Measurements from ENCODE around the gene DMD.

DMD gene

GRCh38 chrX:32397562-32398216, 813.7 kb downstream of the DMD start:
- no peak for DNase-seq (ENCODE audit: extremely low spot score)
- TF ChIP-seq CTCF (IDR thresholded peaks at IDR 0.05; ENCODE audit: control extremely low read depth, extremely low read depth, low read depth, missing control alignments): no peak
- CTCF ChIA-PET: no interaction called here
- POLR2A ChIA-PET: no interaction called here

GRCh38 chrX:32395878-32396277, 815.5 kb downstream of the DMD start:
- no peak for DNase-seq (ENCODE audit: extremely low spot score)
- ChIA-PET POLR2A (no interaction called here), CTCF (interaction anchor here (0.9 kb wide), 1 partner anchor 12 kb away, joined by 3 read pairs; no protein-coding TSS in a partner anchor)
- no peak for TF ChIP-seq CTCF (IDR thresholded peaks at IDR 0.05; ENCODE audit: control extremely low read depth, extremely low read depth, low read depth, missing control alignments)

- no peak for TF ChIP-seq CTCF (IDR thresholded peaks at IDR 0.05; ENCODE audit: control extremely low read depth, extremely low read depth, low read depth, missing control alignments)
- CTCF ChIA-PET: no interaction called here
- POLR2A ChIA-PET: no interaction called here
- no peak for DNase-seq (ENCODE audit: extremely low spot score)
Measured at GRCh38 chrX:32392655-32393054, 818.7 kb downstream of the DMD start.

DNA sequence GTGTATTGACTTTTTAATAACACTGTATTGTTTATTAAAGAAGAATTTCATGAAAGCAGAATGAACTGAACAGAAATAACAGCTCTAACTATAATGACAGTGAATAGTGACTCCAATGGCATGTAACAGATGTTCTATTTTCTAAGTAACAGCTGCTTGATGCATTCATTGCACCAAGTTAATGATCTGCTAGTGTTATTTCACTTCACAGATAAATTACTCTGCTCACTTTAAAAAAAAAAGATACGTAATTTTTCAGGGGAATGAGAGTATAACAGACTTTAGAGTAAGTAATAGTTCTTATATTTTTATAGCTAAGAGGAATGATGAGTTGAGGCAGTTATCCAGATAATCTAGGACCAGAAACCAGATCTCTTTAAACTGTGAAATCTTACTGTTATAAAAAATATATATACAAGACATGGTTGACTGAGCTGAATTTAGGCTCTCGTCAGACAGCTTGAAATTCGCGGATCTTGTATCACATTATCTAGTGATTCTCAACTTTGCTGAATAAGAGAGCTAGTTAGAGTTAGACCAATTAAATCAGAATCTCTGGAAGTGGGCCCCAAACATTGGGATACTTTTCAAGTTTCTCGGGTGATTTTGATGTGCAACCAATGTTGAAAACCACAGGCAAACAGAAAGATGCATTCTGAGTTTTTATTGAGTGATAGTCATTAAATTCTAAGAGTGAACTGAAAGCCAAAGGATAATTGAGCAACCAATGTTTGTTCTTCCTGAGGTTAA, 840.7 kb downstream of the DMD start:
- ChIA-PET CTCF (no interaction called here), POLR2A (no interaction called here)
- DNase-seq (ENCODE audit: extremely low spot score): no peak
- TF ChIP-seq CTCF (IDR thresholded peaks at IDR 0.05; ENCODE audit: control extremely low read depth, extremely low read depth, low read depth, missing control alignments): no peak

DNA sequence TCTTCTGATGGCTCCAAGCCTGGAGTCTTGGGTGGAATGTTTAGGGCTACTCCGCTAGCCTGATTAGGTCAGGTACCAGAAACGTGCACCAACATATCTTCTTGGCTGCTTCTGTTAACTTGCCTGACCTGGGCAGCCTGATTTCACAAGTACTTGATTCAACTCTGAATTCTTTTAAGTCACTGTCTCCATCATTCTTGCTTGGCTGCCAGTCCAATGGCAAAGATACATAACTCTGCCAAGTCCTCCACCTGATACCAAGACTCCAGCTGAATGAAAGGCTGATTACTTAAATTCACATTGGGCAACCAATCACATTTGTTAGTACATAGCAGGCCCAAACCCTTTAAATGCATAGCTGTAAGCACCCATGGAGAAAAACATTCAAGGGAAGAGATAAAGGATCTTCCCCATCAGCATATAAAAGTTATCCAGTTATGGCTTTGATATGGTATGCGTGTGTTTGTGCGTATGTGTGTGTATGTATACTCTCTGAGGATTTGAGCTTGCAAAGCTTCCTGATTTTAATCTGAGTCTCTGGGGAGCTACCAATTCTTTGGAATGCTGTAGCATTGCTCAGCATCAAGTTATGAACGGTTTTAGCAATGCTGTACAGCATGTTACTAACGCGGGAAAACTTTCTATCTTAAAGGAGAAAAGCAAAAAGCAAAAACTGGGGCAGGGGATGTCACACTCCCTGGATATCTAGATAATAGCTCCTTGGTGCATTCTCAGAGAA, 917.2 kb downstream of the DMD start:
- DNase-seq (ENCODE audit: extremely low spot score): no peak
- ChIA-PET CTCF (interaction anchor here (1.1 kb wide), 1 partner anchor 13 kb away, joined by 3 read pairs; no protein-coding TSS in a partner anchor), POLR2A (no interaction called here)
- no peak for TF ChIP-seq CTCF (IDR thresholded peaks at IDR 0.05; ENCODE audit: control extremely low read depth, extremely low read depth, low read depth, missing control alignments)

- TF ChIP-seq CTCF (IDR thresholded peaks at IDR 0.05; ENCODE audit: control extremely low read depth, extremely low read depth, low read depth, missing control alignments): no peak
- ChIA-PET CTCF (no interaction called here), POLR2A (no interaction called here)
Measured at GRCh38 chrX:32289356-32289755, 922.0 kb downstream of the DMD start.

More at GRCh38 chrX:32289356-32289755, 922.0 kb downstream of the DMD start:
- DNase-seq (ENCODE audit: extremely low spot score): no peak

Data from GM10248 (cell line).